Breast epithelium (tissue), 4 donors: ENCODE results near the gene GSK3A. TPM values are rescaled to one million over a fixed set of nuclear protein-coding genes. Genes with fewer than 3 reads are reported as not detected.
A peak's percentile ranks its signal among the peaks of the same experiment; 100 is the strongest.

Experiments
- DNase-seq, 2 donors: peaks; one replicate each; pipeline ENCODE4 v3.0.0-alpha.2; 2019; ENCODE audit warnings: low spot score in 2 of 2
- H3K27ac ChIP-seq, 2 donors: fragments of 200-600 bp; sonication (generic) in 1 of 2; one replicate each; pipeline ENCODE4 v1.5.1; 2016 to 2019; ENCODE audit warnings: mild to moderate bottlenecking in 1 of 2
- H3K27me3 ChIP-seq, 2 donors: fragments of 200-600 bp; sonication (generic) in 1 of 2; one replicate each; pipeline versions ENCODE4 v1.5.1 to v1.6.0; 2017 to 2019; ENCODE audit warnings: control low read depth in 1 of 2, mild to moderate bottlenecking in 1 of 2
- H3K36me3 ChIP-seq: fragments of 200-600 bp; one replicate; pipeline ENCODE4 v1.5.1; 2019
- H3K4me1 ChIP-seq, 2 donors: fragments of 200-600 bp; sonication (generic); one replicate each; pipeline ENCODE4 v1.5.1; 2016 to 2019; ENCODE audit warnings: control low read depth in 1 of 2
- H3K4me3 ChIP-seq, 3 donors: fragments of 200-600 bp; sonication (generic); 1 replicate in 2 of 3; 2 replicates in 1 of 3; pipeline ENCODE4 v1.5.1; 2016 to 2019; ENCODE audit warnings: mild to moderate bottlenecking in 3 of 3, moderate library complexity in 2 of 3
- H3K9me3 ChIP-seq, 2 donors: fragments of 200-600 bp; sonication (generic) in 1 of 2; one replicate each; pipeline ENCODE4 v1.5.1; 2016 to 2019; ENCODE audit warnings: control low read depth in 1 of 2
- CTCF ChIP-seq, 3 donors: fragments of 450-650 bp; IDR thresholded peaks; one replicate each; pipeline ENCODE4 v1.5.1; 2016 to 2017; ENCODE audit warnings: antibody characterized with exemption in 3 of 3, mild to moderate bottlenecking in 3 of 3, moderate library complexity in 3 of 3
- POLR2A ChIP-seq: fragments of 450-650 bp; IDR thresholded peaks from one replicate; pipeline ENCODE4 v1.6.1; 2016; ENCODE audit warnings: antibody characterized with exemption, mild to moderate bottlenecking, moderate library complexity
- POLR2AphosphoS5 ChIP-seq, 3 donors: sonication (generic); formaldehyde crosslinking; IDR thresholded peaks; one replicate each; pipeline ENCODE4 v1.6.1; 2017; ENCODE audit warnings: antibody characterized with exemption in 3 of 3
- intact Hi-C: fragments of 100-400 bp; cut with DNase I; formaldehyde crosslinking; loops from one replicate; pipeline ENCODE4 v1.15.1; 2023; ENCODE audit warnings: low total_unique reads
- total RNA-seq, 3 donors: library from RNA; depleted of rRNA; stranded (reverse); fragments of >200 nt; gene quantifications; one replicate each; pipeline ENCODE4 v1.1.0, GENCODE V29; 2016

GSK3A gene
- total RNA-seq, 3 donors from 2014 or later: 18.7 to 22.1 (median 19.8) TPM

DNA sequence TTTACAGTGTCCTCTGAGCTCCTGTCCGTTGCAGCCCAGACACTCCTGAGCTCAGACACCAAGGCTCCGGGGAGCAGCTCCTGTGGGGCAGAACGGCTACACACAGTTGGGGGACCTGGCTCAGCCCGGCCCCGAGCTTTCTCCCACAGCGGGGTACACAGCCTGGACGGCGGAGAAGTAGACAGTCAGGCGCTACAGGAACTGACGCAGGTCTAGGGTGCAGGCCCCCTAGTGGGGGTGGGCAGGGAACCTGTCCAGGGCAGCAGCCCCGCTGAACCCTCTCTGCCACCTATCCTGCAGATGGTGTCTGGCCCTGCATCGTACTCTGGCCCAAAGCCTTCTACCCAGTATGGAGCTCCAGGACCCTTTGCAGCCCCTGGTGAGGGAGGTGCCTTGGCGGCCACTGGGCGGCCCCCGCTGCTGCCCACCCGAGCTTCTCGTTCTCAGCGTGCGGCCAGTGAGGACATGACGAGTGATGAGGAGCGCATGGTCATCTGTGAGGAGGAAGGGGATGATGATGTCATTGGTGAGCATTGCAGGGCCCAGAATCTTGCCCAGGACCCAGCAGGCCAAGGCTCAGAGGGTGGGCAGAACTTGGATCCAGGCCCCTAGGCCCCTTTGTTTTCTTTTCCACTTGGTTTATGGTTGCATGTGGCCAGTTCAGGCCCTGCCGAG is 46.6 kb upstream of the GSK3A start:
- intact Hi-C loops: no loop called here
- TF ChIP-seq CTCF (IDR thresholded peaks at IDR 0.05): no peak
- TF ChIP-seq POLR2AphosphoS5 (IDR thresholded peaks at IDR 0.05): no peak
- TF ChIP-seq POLR2A: no peak
- Histone ChIP-seq H3K9me3 (no peaks in the 10 kb centered on the region), H3K4me3 (no peak overlapping the region), H3K36me3 (no peaks in the 10 kb centered on the region), H3K4me1 (peaks cover 3 to 7% of the 10 kb centered on the region in 2 donors), H3K27me3 (no peaks in the 10 kb centered on the region), H3K27ac (no peak overlapping the region)
- no peak for DNase-seq

DNA sequence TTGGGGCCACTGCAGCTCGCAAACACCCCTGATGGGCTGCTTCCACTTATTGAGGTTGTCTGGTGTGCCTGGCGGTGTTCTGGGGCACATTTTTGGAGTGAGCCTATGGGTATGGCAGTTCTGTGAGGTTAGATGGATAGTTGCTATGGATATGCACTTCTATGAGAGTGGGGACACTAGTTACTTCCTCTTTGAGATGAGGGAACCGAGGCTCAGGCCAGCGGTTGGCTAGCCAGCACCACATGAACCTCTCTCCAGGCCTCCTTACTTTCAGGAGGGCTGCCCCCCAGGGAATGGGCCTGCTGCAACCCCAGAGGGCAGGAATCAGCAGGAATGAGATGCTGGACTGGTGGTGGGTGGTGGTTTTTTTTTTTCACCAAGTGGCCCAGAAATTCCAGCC is 46.0 kb upstream of the GSK3A start:
- no peaks in the 10 kb centered on the region for H3K27me3 ChIP-seq
- DNase-seq: no peak
- TF ChIP-seq POLR2A (no peak), POLR2AphosphoS5 (IDR thresholded peaks at IDR 0.05) (no peak), CTCF (IDR thresholded peaks at IDR 0.05) (no peak)
- intact Hi-C loops: no loop called here
- H3K36me3 ChIP-seq: no peaks in the 10 kb centered on the region
- no peaks in the 10 kb centered on the region for H3K9me3 ChIP-seq
- no peak overlapping the region for H3K4me3 ChIP-seq
- H3K4me1 ChIP-seq: peaks cover 3 to 7% of the 10 kb centered on the region in 2 donors
- no peak overlapping the region for H3K27ac ChIP-seq

- Histone ChIP-seq H3K36me3 (no peaks in the 10 kb centered on the region), H3K27me3 (no peaks in the 10 kb centered on the region), H3K4me1 (peaks cover 5 to 13% of the 10 kb centered on the region in 2 donors), H3K4me3 (no peak overlapping the region), H3K9me3 (no peaks in the 10 kb centered on the region), H3K27ac (no peak overlapping the region)
- TF ChIP-seq POLR2AphosphoS5 (IDR thresholded peaks at IDR 0.05) (no peak), POLR2A (no peak), CTCF (IDR thresholded peaks at IDR 0.05) (no peak)
- intact Hi-C loops: no loop called here
- no peak for DNase-seq
These were observed 45.4 kb upstream of the GSK3A start for GRCh38 chr19:42287827-42288107.

- Histone ChIP-seq H3K9me3 (no peaks in the 10 kb centered on the region), H3K4me3 (no peak overlapping the region), H3K27ac (peak overlapping the region; percentile 79 to 100), H3K36me3 (no peaks in the 10 kb centered on the region), H3K4me1 (peaks cover 7 to 19% of the 10 kb centered on the region in 2 donors), H3K27me3 (no peaks in the 10 kb centered on the region)
- no peak for TF ChIP-seq POLR2A
- no peak for TF ChIP-seq POLR2AphosphoS5 (IDR thresholded peaks at IDR 0.05)
- TF ChIP-seq CTCF (IDR thresholded peaks at IDR 0.05): no peak
- intact Hi-C loops: no loop called here
- DNase-seq: no peak
These were observed 44.8 kb upstream of the GSK3A start for GRCh38 chr19:42287017-42287826.

- Histone ChIP-seq H3K27ac (peak overlapping the region; percentile 79 to 100), H3K4me3 (peak overlapping the region; percentile 11 to 92 (median 22)), H3K4me1 (peaks cover 10 to 24% of the 10 kb centered on the region in 2 donors), H3K36me3 (no peaks in the 10 kb centered on the region), H3K9me3 (no peaks in the 10 kb centered on the region), H3K27me3 (no peaks in the 10 kb centered on the region)
- no peak for DNase-seq
- intact Hi-C loops: no loop called here
- TF ChIP-seq POLR2AphosphoS5 (IDR thresholded peaks at IDR 0.05) (no peak), POLR2A (no peak), CTCF (IDR thresholded peaks at IDR 0.05) (no peak)
These were observed 44.1 kb upstream of the GSK3A start for GRCh38 chr19:42286349-42287016.
